ENCODE data around the gene ACOX2.

ACOX2 gene

GRCh38 chr3:58520403-58521335 is 16.3 kb downstream of the ACOX2 start:
- no peak for TF ChIP-seq CTCF (IDR thresholded peaks at IDR 0.05; ENCODE audit: low read depth, low read length)
- Histone ChIP-seq H3K4me1 (no peaks in the 10 kb centered on the region), H3K9me3 (no peaks in the 10 kb centered on the region), H3K27me3 (no peaks in the 10 kb centered on the region), H3K36me3 (no peaks in the 10 kb centered on the region), H3K4me3 (ENCODE audit: low read depth, low read length) (no peak overlapping the region)
- no peak for DNase-seq

DNA sequence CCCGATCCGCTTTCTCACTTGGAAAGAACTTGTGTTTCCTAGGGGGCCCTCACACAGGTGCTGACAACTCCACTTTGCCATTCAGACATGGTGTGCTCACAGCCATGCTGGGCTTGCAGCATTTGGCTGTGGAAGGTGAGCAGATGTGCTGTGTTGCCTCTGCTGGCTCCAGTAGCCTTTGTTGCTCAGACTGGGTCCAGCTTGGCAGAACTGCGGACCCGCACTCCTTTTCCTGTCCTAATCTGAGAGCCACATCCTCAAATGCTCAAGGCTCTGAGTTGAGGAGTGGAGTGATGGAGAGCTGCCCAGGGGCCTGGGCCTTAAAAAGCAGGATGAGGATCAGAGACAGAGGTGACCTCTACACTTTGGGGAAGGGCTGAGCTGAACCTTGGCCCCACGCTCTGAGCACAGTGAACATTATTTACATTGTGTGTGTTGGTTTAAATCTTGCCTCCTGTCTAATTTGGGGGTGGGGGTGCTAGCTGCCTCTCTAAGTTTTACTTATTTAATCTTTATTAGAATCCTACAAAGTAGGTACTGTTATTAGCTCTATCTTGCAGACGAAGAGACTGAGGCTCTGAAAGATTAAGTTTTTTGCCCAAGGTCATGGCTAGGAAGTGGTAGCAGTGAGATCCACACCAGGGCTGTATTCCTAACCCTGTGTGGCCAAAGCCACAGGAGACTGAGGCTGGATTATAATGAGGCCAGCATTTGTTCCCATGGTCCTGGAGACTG is 17.2 kb downstream of the ACOX2 start:
- Histone ChIP-seq H3K9me3 (no peaks in the 10 kb centered on the region), H3K36me3 (no peaks in the 10 kb centered on the region), H3K4me1 (no peaks in the 10 kb centered on the region), H3K4me3 (ENCODE audit: low read depth, low read length) (no peak overlapping the region), H3K27me3 (no peaks in the 10 kb centered on the region)
- no peak for DNase-seq
- no peak for TF ChIP-seq CTCF (IDR thresholded peaks at IDR 0.05; ENCODE audit: low read depth, low read length)

DNA sequence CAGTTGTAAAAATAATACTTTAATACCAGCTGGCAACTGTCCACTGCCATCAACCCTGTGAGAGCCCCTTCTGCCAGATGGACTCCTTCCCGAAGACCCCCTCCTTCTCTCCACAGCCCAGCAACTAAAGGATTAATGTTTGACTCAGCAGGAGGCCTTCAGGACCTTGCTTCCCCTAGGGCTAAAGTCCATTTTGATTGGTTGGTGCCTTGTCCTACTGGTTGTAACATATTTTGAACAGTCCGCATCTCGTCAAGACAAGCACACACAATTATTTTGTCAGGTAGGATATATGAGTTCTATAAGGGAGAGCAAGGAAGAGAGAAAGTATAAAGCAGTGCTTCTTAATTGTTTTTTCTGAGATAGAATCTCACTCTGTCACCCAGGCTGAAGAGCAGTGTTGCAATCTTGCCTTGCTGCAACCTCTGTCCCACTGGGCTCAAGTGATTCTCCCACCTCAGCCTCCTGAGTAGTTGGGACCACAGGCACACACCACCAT is 18.6 kb downstream of the ACOX2 start:
- no peaks in the 10 kb centered on the region for H3K4me1 ChIP-seq
- H3K36me3 ChIP-seq, result no peaks in the 10 kb centered on the region
- H3K9me3 ChIP-seq, result no peaks in the 10 kb centered on the region
- H3K27me3 ChIP-seq, result no peaks in the 10 kb centered on the region
- no peak overlapping the region for H3K4me3 ChIP-seq (ENCODE audit: low read depth, low read length)
- DNase-seq, result no peak
- TF ChIP-seq CTCF (IDR thresholded peaks at IDR 0.05; ENCODE audit: low read depth, low read length), result no peak

- no peak overlapping the region for H3K4me3 ChIP-seq (ENCODE audit: low read depth, low read length)
- TF ChIP-seq CTCF (IDR thresholded peaks at IDR 0.05; ENCODE audit: low read depth, low read length), result no peak
- no peaks in the 10 kb centered on the region for H3K9me3 ChIP-seq
- no peaks in the 10 kb centered on the region for H3K27me3 ChIP-seq
- no peaks in the 10 kb centered on the region for H3K36me3 ChIP-seq
- no peak for DNase-seq
- H3K4me1 ChIP-seq, result no peaks in the 10 kb centered on the region
Observed at GRCh38 chr3:58514405-58514804, 22.6 kb downstream of the ACOX2 start.

DNA sequence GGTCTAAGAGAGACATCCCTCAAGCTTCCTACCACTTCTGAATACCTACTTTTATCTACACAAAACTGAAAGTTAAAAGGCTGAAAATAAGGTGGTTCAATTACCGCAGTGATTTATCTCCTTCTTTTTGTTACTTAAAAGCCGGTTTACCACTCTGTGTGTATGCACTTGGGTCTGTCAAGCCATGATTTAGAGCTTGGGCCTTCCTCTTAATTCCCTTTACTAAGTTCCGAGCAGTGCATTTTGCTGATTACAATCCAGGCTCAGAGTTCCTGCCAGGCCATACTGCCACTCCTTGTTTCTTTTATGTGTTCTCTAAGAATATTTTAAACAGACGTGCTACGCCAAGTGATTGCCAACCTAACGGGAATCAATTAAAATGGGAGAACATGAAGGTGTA is 28.6 kb downstream of the ACOX2 start:
- DNase-seq, result no peak
- TF ChIP-seq CTCF (IDR thresholded peaks at IDR 0.05; ENCODE audit: low read depth, low read length), result no peak
- Histone ChIP-seq H3K9me3 (no peaks in the 10 kb centered on the region), H3K4me3 (ENCODE audit: low read depth, low read length) (no peak overlapping the region), H3K27me3 (no peaks in the 10 kb centered on the region), H3K4me1 (no peaks in the 10 kb centered on the region), H3K36me3 (no peaks in the 10 kb centered on the region)

Data from BE2C (cell line).